Suppressor macrophage (primary cell): ENCODE measurements around the gene KIAA1958.

Experiments used
- DNase-seq, 4 experiments: peaks; one replicate each; pipeline ENCODE4 v3.0.0-alpha.2; 2020 to 2022
- total RNA-seq, 17 experiments: gene quantifications; one replicate each; lab custom pipeline; 2026; ENCODE audit warnings: mixed read lengths in 6 of 17, inconsistent platforms in 3 of 17; lab: John Stamatoyannopoulos, UW

KIAA1958 gene, protein sequence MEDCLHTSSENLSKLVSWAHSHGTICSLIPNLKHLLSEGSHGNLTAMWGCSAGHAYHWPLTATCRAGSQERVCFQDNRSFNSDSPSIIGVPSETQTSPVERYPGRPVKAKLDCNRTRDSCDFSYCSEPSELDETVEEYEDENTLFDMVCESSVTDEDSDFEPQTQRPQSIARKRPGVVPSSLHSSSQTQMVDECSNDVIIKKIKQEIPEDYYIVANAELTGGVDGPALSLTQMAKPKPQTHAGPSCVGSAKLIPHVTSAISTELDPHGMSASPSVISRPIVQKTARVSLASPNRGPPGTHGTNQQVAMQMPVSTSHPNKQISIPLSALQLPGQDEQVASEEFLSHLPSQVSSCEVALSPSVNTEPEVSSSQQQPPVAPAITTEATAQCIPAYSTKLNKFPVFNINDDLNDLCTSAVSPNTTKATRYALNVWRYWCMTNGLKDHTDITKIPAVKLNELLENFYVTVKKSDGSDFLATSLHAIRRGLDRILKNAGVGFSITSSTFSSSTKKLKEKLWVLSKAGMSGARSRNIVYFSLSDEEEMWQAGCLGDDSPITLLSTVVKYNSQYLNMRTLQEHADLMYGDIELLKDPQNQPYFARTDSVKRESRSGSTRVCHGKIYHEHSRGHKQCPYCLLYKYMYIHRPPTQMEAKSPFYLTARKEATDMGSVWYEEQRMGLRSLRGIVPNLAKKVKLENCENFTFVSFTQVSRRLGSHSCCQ
- 2.3 to 8.6 (median 4.4) reads per million in 17 experiments for total RNA-seq

DNA sequence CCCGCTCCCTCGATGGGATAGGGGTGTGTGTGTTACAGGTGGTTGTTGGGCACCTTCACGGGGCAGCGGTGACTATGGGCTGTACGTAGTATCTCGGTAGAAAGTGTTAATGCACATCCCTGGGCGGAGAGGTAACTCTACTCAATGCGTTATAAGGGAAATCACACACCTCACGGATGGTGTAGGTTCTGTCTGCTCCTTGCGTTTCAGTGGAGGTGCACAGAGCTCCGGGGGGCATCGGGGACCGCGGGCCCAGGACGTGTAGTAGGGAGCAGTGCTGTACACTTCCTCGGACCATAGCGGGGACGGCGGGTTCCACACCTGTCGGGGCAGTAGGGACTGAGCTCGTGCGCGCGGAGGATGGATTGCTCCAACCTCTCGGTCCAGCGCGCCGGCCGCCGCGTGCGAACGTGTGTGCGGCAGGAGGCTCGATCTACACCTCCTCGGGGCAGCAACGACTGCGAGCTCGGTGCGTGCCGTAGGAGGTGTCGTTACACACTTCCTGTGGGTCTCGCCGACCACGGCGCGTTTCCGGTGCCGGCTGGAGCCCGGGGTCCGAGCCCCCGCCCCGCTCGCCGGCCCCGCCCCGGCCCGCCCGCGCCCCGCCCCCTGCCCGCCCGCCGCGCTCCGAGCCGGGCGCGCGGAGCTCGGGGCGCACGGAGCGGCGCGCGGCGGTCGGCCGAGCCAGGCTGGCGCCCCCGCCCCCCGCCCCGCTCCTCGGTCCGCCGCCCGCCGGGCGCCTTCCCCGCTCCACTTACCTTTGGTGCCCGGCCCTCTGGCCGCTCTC is at the start of gene KIAA1958:
Gene KIAA1958 (plus strand): TSS at position 607 of the 787 bp plus-strand sequence. CDS start 87,254 bp downstream, outside the sequence.
- peak; percentile 53 to 82 (median 74) for DNase-seq

DNA sequence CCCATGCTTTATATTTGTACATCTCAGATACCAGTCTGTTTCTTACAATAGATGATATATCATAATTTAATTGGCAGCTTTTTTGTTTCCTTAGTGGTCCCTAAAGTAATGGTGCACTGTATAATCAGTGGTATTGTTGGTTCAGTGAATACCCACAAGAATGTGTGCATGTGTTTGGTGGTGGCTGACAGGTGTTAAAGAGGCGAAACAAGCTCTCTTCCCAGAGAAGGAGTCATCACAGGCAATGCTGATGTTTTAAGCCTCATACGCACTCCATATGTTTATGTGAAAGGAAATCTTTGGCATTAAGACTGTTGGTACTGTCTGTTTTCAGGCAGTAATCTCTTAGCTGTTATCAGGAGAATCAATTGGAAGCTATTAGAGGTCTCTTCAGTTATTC is 49.2 kb upstream of the KIAA1958 start:
- DNase-seq = no peak

DNA sequence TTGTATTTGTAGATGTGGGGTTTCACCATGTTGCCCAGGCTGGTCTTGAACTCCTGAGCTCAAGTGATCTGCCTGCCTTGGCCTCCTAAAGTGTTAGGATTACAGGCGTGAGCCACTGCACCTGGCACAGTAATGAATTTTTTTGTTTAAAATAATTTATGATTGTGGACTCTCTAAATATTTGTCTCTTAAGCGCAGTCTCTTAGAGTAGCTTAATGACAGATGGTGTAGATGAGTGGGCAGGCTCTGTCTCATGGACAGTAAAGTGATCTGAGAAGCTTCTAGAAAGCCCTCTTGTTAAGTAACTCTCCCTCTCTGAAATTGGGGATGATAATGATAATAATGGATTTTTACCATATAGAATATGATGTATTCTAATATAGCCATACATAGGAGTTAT is 47.5 kb upstream of the KIAA1958 start:
- no peak for DNase-seq

DNA sequence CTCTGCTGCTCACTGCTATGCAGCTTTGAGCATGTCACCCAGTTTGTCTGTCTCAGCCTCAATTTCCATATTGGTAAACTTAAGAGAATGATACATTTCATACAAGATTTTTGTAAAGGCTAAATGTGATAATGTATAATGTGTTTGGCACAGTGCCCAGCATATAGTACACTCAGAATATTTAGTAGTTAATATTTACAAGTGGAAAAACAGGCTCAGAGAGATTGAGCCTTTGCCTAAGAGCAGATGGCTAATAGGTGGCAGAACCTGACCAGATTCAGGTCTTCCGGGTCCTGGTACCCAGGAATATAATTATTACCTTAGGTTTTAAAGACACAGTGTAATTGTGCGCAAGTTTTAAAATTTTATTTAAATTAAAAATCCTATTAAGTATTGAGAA is 46.8 kb upstream of the KIAA1958 start:
- no peak for DNase-seq

DNA sequence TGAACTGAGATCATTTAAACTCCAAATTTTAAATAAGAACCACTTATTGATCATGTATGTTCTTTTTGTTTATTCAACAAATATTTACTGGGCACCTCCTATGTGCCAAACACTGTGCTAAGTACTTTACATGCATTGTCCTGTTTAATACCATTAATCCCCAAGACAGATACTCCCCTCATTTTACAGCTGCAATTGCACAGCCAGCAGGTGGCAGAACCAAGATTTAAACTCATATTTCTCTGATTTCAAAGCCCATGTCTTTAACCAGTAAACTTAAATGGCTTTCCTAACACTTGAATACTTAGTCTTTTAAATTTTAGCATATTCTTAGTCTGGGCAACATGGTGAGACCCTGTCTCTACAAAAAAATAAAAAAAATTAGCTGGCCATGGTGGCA is 43.4 kb upstream of the KIAA1958 start:
- peak; percentile 28 to 45 (median 42) for DNase-seq

DNA sequence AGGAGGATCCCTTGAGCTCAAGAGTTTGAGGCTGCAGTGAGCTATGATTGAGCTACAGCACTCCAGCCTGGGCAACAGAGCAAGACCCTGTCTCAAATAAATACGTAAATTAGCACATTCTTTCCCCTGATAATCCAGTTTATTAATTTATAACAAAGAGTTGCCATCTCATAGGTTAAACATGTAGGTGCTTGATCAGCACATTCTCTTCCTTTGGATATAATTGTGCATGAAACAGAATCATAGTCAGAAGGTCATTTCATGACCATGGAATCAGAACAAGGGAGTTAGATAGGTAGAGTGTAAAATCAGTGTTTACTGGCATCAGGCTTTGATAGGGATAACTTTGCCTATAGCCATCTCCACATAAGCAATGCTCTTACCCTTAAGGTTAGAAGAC is 43.0 kb upstream of the KIAA1958 start:
- DNase-seq = no peak

DNA sequence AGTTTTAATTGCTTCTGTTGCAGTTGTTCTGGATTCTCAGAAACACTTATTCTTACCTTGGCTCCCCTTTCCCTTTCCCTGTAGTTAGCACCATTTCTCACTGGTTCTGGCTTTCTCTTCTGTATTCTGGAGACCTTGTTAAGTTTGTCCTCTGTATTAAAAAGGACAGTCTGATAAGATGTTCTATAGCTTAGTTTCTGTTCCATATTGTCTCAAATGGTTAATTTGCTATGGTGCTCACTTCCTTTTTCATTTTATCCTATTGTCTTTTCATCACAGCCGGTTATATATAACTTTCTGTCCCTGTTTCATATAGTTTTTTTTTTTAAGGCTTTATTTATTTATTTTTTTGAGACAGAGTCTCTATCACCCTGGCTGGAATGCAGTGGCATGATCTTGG is 41.4 kb upstream of the KIAA1958 start:
- peak in 1 of 4 experiments; percentile 1 for DNase-seq

DNA sequence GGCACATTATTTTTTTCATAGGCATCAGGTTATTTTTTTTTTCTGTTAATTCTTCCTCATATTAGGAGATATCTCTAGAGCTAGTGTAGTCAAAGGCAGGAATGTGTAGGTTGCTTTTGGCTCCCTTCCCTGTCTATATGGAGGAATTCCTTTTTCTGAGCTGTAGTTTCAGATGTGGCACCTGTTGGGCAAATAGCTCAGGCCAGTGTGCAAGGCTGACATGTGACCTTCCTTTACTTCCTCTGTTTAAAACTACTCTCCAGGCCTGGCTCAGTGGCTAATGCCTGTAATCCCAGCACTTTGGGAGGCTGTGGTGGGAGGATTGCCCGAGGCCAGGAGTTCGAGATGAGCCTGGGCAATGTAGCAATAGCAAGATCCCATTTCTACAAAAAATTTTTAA is 40.5 kb upstream of the KIAA1958 start:
- peak in 3 of 4 experiments; percentile 21 to 44 (median 25) for DNase-seq

DNA sequence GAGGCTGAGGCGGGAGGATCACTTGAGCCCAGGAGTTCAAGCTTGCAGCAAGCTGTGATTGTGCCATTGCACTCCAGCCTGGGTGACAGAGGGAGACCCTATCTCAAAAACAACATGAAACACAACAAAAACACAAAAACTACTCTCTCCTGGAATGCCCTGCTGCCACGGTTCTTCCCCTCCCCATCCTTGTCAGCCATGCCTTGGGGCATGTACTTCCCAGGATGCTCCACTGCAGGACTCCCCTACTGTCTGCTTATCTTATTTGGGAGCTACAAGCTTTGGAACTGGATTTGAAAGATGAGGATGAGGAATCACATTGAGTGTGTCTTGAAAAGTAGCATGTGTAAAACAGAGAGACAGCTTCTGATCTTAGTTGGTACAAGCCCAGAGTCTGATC is 40.1 kb upstream of the KIAA1958 start:
- no peak for DNase-seq

DNA sequence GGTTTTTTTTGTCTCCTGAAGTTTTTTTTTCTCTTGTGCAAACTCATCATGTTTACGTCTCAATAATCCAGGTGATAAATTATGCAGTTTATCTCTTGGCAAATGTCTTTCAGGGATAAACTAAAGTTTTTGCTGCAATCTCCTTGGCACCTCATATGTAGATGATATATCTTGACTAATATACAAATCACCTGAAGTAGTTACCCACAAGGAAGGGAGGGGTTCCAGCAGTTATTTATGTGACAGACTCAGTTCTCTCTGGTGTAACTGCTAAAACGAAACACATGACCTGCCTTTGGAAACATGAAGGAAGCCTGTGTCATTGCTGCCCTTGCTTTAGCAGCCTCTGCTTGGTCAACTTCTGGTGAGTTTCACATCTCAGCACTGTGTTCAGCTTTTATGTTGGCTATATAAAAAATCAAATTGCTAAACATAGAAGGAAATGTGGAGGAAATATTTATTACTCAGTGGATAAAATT is 39.3 kb upstream of the KIAA1958 start:
- DNase-seq = peak in 3 of 4 experiments; percentile 31 to 34 (median 34)

DNA sequence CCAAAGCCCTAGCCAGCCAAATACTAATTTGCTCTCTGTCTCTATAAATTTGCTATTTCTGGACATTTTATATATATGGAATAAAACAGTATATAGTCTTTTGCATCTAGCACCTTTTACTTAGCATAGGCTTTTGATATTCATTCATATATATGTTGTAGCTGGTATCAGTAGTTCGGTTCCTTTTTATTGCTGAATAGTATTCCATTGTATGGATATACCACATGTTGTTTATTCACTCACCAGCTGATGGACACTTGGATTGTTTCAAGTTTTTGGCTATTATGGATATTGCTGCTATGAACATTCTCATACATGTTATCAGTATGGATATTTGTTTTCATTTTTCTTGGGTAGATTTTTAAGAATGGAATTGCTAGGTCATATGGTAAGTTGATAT is 23.8 kb upstream of the KIAA1958 start:
- DNase-seq = no peak

DNA sequence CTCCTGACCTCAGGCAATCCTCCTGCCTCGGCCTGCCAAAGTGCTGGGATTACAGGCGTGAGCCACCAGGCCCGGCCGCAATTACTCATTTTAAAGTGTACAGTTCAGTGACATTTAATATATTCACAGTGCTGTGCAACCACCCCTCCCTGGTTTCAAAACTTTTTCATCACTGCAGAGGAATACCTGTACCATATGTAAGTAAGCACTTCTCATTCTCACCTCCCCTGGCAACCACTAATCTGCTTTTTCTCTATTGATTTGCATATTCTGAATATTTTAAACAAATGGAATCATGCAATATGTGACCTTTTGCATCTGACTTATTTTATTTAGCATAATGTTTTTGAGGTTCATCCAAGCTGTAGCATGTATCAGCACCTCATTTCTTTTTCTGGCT is 21.3 kb upstream of the KIAA1958 start:
- no peak for DNase-seq

DNA sequence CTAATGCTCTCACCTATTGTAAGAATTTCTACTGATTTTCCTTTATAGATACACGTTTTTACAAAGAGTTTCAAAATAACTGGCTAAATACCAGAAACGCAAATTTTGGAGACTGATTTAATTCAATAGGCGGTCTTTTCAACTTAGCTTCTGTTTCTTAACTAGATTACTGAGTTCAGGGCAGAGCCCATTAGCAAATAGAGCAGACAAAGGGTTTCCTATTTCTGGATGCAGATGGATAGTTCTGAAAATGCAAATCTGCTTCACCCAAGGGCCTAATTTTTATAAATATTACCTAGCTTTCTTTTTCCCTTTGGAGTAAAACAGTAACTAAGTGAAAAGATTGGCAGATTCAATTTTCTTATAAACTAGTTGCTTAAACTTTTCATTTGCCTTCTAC is 13.6 kb upstream of the KIAA1958 start:
- no peak for DNase-seq

DNA sequence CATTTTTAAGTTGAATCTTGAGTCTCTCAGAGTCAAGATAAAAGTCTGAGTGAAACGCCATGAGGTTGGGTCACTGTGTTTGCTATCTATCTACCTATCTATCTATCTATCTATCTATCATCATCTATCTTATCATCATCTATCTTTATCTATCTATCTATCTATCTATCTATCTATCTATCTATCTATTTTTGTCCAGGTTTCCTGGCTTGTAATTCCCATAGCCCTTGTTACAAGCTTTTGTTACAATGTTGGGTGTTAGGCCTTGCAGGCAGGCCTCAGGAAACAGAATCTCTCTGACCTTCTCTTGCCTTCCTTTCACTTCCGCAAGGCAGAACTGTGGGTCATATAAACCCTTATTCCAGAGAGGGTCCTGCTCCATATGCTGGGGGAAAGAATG is 12.6 kb upstream of the KIAA1958 start:
- DNase-seq = no peak

DNA sequence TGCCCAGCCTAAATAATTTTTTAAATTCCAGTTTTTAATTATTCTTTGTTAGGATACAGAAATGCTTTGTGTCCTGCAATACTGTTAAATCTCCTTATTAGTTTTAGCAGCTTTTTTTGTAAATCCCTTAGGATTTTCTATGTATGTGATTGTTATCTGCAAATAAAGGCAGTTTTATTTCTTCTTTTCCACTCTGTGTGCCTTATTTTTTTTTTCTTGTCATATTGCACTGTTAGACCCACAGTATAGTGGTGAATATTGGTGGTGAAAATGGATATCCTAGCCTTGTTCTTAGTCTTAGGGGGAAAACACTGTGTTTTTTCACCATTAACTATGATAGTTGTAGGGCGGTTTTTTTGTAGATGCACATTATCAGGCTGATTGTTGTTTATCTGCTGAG is 11.3 kb upstream of the KIAA1958 start:
- no peak for DNase-seq

DNA sequence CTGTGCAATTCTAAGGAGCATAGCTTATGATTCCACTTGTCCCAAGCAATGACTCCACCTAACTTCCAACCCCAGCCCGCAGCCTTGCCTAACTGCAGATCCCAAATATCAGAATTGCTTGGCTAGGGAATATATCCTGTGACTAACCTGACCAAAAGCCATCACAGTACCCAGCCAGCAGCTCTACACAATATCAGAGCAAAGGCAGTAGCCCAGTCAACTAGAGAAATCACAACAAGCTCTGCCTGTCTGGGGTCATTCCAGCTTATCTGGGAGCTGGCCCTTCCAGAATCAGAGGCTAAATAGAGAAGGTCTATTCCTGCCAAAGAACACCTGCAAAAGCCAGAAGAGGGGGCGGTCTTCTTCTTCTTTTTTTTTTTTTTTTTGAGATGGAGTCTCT is 9.3 kb upstream of the KIAA1958 start:
- DNase-seq = no peak

DNA sequence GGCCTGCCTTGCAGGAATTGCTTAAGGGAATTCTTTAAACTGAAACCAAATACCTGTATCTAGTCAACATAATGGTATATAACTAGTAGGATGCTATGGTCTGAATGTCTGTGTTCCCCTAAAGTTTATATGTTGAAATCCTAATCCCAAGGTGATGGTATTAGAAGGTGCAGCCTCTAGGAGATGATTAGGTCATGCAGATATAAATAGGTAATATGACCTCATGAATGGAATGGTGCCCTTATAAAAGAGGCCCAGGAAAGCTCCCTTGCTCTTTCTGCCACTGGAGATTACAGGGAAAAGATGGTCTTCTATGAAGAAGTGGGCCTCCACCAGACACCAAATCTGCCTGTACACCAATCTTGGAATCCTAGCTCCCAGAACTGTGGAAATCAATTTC is 7.4 kb upstream of the KIAA1958 start:
- no peak for DNase-seq

DNA sequence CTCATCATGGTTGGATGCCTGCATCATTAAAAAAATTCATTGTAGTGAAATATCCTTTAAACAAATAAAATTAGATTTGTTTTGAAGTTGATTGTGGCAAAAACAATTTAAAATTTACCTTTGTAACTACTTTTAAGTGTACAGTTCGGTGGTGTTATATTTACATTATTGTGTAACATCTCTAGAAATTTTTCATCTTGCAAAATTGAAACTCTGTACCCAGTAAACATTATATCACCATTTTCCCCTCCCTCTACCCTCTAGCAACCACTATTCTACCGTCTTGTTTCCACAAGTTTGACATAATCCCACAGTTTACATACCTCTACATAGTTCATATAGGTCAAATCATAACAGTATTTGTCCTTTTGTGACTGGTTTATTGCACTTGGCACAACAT is 2.0 kb upstream of the KIAA1958 start:
- no peak for DNase-seq

DNA sequence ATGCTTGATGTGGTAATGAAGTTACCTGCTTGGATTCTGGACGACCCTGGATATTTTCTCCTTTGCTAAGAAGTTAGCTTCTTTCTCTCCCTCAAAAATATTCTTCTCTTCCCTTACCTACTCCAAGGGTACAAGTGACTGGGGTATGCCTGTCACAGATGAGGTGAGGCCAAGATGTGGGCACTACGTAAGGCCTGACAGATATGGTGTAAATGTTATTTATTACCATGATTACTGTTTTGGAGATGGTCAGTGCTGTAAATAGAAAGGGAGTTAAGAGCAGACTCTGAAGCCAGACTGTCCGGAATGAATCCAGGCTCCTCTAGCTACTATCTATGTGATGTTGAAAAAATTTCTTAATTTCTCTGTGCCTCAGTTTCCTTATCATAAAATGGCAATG is 1.1 kb upstream of the KIAA1958 start:
- DNase-seq = no peak

DNA sequence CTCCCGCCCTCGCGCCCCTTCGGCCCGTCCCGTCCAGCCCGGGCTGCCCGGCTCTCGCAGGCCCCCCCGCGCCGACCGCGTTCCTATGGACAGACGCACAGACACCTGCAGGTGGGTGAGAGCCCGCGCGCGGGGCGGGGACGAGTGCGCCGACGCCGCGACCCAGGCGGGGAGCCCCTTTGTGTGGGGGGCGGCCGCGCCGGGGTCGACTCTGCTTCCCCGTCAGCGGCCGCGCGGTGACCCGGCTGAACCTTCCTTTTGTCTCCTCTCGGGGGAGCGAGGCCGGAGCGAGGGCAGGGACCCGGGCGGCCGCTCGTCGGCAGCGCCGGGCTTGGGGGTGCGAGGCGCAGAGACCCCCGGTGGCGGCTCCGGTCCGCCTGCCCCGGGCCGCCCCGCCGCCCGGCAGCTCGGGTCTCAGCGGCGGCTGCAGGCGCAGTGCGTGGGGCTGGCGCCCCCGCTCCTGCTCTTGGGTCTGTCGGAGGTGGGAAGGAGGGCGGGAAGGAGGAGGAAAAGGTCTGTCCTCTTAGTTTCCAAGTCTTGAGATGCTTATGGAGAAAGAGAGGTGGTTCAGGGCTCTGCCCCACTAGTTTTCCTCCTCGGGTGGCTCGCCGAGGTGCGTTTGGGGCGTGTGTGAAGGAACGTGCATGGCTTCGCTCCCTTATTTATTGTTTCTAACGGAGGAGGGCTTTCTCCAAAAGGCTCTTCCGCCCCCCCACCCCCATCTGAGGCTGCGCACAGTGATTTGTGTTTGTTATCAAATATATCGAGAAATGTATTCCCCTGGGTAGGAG is 576 bp downstream of the KIAA1958 start:
- DNase-seq = peak in 2 of 4 experiments; percentile 44 to 51

DNA sequence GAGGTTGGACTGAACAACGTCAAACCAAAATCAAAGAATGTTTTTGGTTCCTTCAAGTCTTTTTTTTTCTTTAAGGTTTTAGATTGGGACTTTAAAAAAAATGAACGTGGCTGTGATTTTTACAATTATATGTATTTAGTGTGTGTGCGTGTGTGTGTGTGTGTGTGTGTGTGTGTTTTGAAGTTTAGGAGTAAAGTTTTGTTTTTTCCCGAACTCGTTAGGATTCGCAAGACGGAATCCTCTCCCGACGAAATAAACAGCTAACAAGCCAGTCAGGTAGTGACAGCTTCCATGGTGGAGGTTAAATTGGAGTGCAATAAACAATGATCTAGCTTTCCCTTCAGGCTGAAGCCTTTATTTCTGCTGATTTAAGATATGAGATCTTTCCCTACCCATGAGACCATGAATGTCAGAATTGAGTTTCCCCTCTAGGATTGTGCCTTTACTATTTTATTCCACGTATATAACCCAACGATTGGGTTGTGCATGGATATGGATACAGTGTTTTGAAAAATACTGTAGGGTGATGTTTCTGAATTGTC is 1.2 kb downstream of the KIAA1958 start:
- no peak for DNase-seq

DNA sequence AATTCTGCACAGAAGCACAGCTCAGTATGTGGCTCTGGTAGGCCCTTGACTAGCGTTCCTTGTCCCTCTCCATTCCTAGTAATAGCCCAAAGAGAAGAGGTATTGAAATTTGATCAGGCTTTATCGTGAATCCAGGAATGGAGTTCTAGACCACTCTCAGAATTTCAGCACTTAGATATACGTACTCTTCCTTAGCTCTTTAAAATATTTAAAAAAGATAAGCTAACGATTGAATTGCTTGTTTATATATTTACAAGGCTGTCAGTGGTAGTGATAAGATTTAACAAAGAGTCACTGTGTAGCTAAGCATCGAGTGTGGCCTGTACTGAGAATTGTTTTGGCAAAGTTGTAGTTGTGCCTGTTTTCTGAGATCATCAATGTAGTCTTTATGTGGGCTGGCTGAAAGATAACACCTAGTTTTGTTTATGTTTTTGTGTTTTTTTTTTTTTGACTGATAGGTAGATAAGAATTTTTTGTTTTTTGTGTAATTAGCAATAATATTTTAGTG is 2.5 kb downstream of the KIAA1958 start:
- no peak for DNase-seq
